Right lobe of liver (tissue), 4 donors: Measurements from ENCODE around the gene GFPT1.

Experiments
- CTCF ChIP-seq, 4 donors: fragments of 200-600 bp in 3 of 4; fragments of 450-650 bp in 1 of 4; IDR thresholded peaks; one replicate each; pipeline versions ENCODE4 v1.5.1 to v1.8.0; 2016 to 2022; ENCODE audit warnings: antibody characterized with exemption in 4 of 4, mild to moderate bottlenecking in 2 of 4
- POLR2A ChIP-seq: fragments of 450-650 bp; IDR thresholded peaks from one replicate; pipeline ENCODE4 v1.6.1; 2017; ENCODE audit warnings: antibody characterized with exemption, mild to moderate bottlenecking
- donor health status: DM: no; HTN: no; CAD: no.
- donor health status: DM: no; HTN: no; CAD: no.
- donor health status: DM: no; HTN: yes; CAD: no.

- TF ChIP-seq POLR2A (no peak), CTCF (IDR thresholded peaks at IDR 0.05) (no peak)
These were observed 78.7 kb downstream of the GFPT1 start for GRCh38 chr2:69308338-69308737.
